IPS DF 4.7 (cell line): ENCODE measurements around the gene ZCCHC24.
"Not testable (repeated sequence)": the region's sequence is repeated elsewhere in the genome, so short reads cannot be mapped to it uniquely, and the experiment has no call there.

ENCODE experiments used
- DNase-seq: peaks from one replicate; pipeline ENCODE4 v3.0.0-alpha.2; 2013; ENCODE audit warnings: low spot score; ENCODE audit errors: extremely low read depth

ZCCHC24 gene

DNA sequence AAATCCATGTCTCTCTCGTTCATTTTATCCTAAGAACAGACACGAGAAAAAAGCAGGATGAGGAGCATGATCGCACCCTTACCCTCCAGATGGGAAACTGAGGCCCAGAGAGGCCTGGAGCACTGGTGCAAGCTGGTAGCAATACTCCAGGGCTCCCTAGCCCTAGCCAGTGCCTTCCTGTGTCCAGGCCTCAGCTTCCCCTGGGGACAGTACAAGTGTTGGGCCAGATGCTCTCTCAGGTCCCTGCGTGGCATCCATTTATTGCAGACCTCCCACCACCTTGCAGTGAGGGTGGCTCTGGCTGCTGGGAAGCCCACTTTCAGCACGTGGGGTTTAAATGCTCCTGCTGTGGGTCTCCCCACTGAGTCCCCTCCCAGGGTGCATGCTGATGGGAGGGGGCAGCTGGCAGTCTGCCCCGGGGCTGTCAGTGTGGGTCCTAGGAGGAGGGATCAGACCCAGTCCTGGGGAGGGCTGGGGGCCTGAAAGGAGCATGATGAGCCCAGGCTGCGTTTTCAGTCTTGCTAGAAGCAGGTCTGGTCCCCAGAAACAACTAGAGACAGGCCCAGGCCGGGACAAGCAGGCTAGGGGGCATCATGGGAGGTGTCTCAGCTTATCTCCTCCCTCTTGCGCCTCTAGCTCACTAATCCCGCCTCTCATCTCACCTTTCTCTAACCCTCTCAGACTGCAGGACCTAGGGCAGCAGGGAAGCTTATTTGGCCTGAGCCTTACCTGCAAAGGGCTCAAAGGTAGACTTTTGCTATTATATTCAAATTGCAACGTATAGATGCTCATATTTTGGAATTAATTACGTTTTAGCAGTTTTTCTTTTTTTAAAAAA lies 98.8 kb downstream of the ZCCHC24 start:
- no peak for DNase-seq

DNA sequence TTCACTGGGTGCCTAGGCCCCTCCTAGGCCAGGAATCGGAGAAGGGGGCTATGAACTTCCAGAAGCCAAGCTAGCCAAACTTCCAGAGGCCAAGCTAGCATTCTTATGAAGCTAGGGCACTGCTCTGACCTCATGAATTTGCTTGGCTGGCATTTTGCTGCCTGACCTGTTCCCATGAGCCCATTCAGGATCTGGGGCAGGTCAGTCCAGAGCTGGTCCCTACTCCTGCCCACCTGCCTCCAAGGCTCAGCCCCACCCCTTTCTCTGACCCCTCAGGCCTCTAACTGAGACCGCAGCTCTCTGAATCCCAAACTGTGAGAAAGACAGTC lies 99.4 kb downstream of the ZCCHC24 start:
- no peak for DNase-seq

DNA sequence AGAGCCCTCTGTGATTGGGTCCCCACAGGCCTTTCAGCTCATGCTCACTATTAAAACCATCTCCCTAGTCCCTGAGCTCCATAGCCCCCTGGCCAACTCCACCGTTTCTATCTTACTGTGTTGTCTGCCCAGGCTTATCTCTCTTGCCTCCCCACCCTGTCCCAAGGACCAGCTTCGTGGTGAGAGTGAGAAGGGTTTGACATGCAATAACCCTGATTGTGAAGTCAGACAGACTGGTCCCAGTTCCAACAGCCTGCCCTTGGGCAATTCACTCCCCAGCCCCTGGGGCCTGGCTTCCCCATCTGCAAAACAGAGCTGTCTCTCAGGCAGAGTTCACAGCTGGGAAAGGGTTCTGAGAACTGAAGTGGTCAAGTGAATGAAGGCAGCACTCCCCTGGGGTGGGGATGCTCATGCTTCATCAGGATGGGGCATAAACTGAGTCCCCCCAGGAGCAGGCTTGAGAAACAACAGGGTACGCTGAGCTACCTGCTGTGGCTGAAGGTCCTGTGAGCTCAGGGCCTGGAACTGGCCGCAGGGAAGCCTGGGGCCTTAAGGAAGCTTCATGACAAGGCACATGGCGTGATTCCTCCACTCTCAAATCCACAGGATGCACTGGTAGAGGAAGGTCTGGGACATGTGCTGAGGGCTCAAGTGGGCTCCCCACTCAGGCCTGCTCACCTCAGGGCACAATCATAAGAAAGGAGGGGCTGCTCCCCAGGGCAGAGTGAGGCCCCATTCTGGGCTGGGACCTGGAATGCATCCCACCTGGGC lies 100.0 kb downstream of the ZCCHC24 start:
- no peak for DNase-seq

DNA sequence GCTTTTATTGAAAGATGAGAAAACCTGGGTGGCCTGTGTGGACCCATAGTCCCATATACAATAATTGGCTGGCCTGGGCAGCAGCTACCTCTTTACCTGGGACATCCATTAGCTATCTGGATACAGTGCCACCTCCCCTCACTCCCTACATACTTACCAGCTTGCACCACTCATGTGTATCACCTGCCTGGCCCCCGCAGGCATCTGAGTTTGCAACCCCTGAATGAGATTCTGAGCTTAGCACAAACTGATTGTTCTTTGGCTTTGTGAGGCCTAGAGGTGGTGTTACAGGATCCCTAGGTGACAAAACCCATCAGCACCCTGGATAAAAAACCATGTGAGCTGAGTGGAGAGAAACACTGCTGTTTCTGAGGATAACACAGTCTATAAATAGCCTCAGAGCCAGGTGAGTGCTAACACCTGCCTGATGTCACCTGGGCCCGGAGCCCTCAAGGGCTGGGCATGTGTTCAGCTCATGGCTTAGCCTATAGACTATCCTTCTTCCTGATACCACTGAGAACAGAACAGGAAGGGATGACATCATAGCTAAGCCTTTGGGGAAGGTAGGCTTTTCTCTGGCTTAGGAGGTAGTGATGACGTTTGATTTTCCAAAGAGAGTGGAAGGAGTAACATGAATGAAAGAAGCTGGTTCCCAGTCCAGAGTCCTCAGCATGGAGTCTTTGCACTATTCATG lies 100.8 kb downstream of the ZCCHC24 start:
- no peak for DNase-seq

DNA sequence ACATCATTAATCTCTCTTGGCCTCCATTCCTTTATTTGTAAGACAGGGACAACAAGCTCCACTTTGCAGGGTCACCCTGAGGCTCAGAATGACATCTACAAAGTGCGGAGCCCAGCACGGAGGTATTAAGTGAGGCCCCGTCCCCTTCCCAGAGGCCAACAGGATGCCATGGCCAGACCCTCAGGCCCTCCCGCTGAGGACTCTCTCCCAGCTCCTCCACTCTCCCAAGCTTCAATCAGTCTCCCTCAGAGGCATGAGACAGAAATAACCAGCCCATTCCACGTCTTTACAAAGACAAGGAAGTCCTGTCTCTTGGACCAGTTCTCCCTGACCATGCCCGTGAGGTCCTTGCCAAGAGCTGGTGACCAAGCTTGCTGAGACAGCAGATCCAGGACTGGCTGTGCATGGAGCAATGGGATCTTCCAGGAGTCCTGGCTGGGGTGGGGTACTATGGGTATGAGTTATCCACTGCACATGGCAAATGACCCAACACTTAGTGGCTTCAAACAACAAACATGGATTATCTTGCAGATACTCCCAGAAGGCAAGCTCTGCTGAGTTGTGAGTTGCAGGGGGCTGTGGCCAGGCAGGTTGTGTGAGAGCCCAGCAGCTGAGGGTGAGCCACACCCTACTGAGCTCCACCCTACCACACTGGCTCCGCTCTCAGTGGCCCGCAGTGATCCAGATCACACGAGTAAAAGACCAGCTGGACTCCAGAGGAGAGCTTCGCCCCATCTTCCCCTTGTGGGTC lies 102.4 kb downstream of the ZCCHC24 start:
- no peak for DNase-seq

DNA sequence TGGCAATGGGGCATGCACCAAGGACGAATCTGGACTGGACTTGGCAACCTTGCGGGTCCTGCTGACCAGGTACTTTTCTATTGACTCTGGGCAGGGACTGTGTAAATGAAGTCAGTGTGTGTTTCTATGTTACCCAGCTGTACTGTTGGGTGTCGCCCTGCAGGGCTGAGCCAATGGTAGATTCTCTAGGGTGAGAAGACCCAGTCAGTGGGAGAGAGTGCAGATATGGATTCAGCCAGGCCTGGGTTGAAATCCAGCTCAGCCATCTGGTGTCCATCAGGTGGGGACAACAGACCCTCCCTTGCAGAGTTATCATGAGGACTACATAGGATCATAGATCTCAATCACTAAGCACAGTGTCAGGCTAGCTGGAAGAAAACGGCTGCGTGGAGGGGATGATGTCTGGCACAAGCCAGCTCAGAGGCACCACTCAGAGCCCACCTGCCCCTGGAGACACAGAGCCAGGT lies 103.1 kb downstream of the ZCCHC24 start:
- no peak for DNase-seq

DNA sequence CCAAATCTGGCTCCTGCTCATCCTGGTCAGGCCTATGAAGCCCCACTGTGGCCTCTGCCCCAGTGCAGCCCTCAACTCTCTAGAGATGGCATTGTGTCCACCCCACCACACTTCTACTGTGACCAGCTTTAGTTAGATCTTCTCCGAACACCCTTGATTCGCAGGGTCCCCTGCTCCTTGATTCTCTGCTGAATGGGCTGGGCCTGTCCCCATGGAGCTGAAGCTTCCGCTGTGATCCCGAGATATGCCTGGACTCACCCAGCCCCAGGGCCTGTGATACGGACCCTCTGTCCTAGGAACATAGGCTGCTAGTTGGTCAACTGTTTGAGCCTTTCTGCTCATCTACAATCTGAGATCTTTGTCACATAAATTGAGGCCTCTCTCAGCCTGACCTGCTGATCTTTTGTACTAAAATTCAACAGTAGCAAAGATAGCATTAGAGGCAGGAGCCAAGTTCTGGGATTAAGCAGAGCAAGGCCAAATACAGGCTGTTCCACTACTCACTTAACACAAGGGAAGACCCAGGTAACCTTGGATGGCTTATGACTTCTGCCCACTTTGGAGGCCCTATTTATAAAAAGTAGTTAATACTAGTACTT lies 104.7 kb downstream of the ZCCHC24 start:
- DNase-seq: no peak

DNA sequence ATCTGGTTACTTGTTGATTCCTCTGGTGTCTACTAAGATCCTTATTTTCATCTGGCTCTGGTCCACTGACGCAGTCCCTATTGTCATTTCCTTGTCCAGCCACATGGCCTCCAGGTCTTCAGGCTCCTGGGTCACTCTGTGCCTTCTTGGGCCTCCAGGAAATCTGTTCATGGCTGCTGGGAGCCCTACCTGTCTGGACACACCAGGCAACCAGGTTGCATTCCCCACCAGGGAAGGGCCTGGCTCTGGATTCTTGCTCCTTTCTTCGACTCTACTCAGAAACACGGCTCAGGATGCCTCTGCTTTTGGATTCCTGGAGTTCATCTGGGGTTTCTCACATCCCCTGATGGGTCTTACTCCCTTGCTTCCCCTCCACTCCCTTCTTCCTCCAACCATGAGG lies 106.2 kb downstream of the ZCCHC24 start:
- no peak for DNase-seq

DNA sequence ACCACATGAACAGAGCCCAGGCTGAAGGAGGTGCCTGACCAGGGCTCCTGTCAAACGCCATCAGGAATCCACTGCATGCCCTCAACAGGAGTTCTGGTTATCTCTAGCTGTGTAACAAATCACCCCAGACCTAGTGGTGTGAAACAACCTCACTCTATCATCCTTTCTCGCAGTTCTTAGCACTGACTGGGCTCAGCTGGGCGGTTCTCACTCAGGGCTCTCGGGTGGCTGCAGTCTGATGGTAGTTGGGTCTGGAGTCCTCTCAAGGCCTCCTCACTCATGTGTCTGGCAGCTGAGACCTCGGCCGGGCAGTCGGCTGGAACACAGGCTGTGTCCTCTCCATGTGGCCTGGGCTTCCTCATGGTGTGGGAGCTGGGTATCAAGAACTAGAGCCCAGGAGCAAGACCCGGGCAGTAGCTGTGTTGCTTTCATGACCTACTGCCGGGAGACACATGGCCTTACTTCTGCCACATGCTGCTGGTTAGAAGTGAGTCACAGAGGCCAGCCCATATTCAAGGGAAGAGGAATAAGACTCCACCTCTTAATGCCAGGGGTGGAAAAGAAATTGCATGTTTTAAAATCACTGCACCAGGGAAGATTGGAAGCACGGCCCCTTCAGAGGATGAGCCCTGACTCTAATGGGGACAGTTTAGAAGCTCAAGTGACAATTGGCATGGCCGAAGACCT lies 107.5 kb downstream of the ZCCHC24 start:
- DNase-seq: not testable (repeated sequence)

DNA sequence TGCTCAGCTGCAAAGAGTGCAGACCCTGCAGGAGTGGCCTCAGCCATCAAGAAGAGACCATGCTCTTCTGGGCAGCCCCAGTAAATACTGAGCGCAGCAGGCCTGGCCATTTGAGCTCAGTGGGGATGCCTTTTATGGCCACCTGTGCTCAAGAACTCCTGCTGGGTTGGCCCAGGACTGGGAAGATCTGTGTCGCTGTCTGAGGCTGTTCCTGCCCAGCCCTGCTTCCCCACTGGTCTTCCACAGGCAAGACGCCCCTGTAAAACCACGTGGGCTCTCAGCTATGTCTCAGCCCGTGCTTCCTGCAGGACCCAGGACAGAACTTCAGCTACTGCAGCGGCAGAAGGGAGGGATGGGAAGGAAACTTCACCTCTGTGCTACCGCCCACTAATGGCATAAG lies 108.7 kb downstream of the ZCCHC24 start:
- DNase-seq: no peak

DNA sequence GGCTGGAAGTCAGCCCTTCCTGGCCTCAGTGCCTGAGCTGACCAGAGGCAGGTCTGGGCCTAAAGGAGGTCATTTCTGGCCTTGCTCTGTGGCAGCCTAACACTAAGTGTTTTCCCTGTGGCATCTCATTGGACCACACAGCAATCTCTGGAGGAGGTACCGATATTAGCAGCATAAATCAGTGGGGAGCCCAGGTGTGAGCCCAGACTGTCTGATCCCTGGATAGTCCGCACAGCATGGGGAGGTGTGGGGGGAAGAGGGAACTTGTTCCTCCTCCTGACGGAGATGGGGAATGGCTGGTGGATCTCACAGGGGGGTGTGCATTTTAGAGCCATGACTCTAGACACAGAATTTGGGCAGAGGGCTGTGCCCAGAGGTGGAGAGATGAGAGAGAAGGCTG lies 109.1 kb downstream of the ZCCHC24 start:
- DNase-seq: no peak

DNA sequence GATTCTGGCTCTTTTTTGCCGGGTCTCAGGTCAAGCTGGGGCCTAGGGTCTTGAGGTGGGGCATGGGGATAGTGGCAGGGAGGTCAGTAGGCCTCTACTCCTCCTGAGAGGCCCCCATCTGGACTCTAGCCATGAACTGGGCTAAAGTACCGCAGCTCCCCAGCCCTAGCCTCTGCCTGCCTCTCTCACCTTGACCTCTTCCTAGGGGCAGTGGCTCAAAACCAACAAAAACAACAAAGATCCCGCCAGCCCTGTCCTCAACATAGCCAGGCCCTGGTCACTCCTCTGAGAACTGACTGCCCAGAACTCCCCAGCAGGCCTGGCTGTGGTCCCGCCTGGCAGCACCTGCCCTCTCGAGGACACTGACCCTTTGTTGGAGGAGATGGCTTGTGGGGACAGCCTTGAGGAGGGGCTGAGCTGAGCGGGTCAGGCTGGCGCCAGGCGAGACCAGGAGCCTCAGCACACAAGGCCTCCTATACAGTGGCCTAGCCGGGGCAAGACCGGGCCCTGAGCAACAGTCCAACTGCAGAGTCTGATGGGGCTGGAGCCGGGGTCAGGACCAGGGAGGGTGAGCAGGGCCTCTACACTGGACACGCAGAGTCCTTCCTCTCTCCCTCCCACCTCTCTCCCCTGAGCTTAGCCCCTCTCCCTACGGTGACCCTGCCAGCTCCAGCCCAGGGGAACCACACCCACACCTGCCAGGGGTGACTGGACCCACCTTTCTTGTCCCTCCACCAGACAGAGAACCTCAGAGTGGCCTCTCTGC lies 109.8 kb downstream of the ZCCHC24 start:
- DNase-seq: no peak

DNA sequence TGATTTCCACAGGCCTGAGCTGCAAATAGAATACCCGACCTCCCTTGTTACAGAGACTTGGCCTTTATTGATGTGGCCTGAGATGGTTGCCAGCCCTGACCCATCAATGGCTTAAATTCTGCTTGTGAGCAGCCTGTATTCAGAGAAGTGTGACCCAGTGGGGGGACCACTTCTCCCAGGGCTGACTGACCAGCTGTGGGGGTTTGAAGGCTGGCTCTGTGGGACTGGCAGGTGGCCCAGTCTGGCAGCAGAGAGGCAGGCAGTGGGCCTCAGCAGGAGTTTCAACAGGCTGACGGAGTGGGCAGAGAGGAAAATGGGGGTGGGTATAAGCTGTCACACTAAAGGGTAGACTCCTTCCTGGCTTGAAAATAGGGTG lies 110.3 kb downstream of the ZCCHC24 start:
- no peak for DNase-seq

DNA sequence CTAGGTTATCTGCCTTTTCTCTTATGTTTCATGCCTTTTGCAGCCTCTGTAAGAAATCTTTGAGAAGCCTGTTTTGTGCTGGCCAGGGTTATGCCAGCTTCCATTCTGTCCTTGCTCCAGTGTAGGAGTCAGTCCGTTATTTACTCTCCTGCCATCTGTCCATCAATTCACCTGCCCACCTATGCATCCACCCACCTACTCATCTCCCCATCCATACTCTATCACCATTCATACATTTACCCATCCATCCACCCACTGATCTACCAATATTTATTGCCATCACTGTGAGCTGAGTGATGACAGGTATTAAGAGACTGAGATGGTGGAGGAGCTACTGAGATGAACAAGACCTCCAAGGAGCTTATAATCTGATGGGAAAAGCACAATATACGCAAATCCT lies 110.9 kb downstream of the ZCCHC24 start:
- DNase-seq: no peak

DNA sequence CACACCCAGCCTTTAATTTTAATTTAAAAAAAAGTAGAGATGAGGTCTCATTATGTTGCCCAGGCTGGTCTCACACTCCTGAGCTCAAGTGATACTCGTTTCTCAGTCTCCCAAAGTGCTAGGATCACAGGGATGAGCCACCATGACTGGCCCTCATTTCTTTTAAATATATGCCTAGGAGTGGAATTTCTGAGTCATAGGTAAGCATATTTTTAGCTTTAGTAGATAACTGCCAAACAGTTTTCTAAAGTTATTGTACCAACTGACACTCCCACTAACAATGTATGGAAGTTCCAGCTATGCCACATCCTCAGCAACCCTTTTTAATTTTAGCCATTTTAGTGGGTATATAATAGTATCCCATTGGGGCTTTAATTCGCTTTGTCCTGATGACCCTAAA lies 111.9 kb downstream of the ZCCHC24 start:
- DNase-seq: no peak

DNA sequence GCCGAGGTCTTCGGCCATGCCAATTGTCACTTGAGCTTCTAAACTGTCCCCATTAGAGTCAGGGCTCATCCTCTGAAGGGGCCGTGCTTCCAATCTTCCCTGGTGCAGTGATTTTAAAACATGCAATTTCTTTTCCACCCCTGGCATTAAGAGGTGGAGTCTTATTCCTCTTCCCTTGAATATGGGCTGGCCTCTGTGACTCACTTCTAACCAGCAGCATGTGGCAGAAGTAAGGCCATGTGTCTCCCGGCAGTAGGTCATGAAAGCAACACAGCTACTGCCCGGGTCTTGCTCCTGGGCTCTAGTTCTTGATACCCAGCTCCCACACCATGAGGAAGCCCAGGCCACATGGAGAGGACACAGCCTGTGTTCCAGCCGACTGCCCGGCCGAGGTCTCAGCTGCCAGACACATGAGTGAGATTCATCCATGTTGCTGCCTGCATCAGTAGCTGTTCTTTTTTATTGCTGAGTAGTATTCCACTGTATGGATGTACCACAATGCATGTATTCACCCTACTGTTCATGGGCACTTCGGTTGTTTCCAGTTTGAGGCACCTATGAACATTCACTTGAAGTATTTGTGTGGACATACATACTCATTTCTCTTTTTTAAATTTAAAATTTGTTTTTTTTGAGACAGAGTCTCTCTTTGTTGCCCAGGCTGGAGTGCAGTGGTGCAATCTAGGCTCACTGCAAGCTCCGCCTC lies 112.7 kb downstream of the ZCCHC24 start:
- not testable (repeated sequence) for DNase-seq
